Tongue (tissue), 2 donors: ENCODE measurements around the gene ST6GAL1. TPM values are rescaled to one million over a fixed set of nuclear protein-coding genes. Genes with fewer than 3 reads are reported as not detected.

Source experiments
- DNase-seq: peaks from one replicate; pipeline ENCODE4 v3.0.0-alpha.2; 2015
- total RNA-seq: library from RNA; depleted of rRNA; stranded (reverse); fragments of >200 nt; gene quantifications from one replicate; pipeline ENCODE4 v1.2.3, GENCODE V29; 2014

Gene ST6GAL1
- total RNA-seq, 1 donor from 2014 or later: 34.3 TPM

DNA sequence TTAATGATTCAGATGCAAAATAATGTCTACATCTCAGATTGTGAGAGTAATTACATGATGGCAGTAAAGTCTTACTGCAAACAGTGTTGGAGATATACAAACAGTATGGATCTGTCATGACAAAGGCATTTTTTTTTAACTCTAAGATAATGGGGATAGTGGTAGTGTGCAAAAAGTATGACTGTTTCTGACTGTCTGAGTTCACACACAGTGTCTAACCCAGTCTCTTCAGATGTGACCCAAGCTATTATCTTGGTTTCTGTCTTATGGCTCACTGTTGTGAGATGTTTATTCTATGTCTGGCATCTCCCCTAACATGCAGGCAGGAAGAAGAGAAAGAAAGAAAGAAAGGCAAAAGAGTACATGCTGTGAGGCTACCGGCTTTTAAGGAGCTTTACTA is 191.9 kb downstream of the ST6GAL1 start:
- DNase-seq: no peak

GRCh38 chr3:187125319-187126031 is 195.1 kb downstream of the ST6GAL1 start:
- DNase-seq: no peak

Other genes with a start within 250 kb of the ST6GAL1 start
- not detected for gene KNG1, start 213.2 kb upstream of the ST6GAL1 start, total RNA-seq
- gene EIF4A2, start 146.9 kb upstream of the ST6GAL1 start, total RNA-seq: 863 TPM
- 21.8 TPM for gene RFC4, start 124.0 kb upstream of the ST6GAL1 start, total RNA-seq
- gene ADIPOQ, start 87.8 kb upstream of the ST6GAL1 start, total RNA-seq: 0.31 TPM
- gene RPL39L, start 209.0 kb downstream of the ST6GAL1 start, total RNA-seq: 3.0 TPM